Endothelial cell of umbilical vein (primary cell): ENCODE measurements around the gene SLC35F2. TPM values are rescaled to one million over a fixed set of nuclear protein-coding genes. Genes with fewer than 3 reads are reported as not detected.
A peak's percentile ranks its signal among the peaks of the same experiment; 100 is the strongest.

ENCODE experiments used
- BruUV-seq: library from RNA; stranded (reverse); fragments of 400-500 nt; replicated peaks from 2 replicates; lab custom pipeline; 2021; lab: Mats Ljungman, UMichigan
- CTCF ChIA-PET: fragments of 300-600, 350-600 bp; sonication (Branson Sonifier 250); formaldehyde crosslinking; loops from one replicate; lab custom pipeline; 2021; ENCODE audit warnings: antibody characterized with exemption, inconsistent platforms; lab: Charles Lee
- POLR2A ChIA-PET: fragments of 300-600, 350-600 bp; sonication (Branson Sonifier 250); formaldehyde crosslinking; loops from one replicate; lab custom pipeline; 2021; ENCODE audit warnings: antibody characterized with exemption, inconsistent platforms; lab: Charles Lee
- DNase-seq: peaks from one replicate; pipeline ENCODE4 v3.0.0-alpha.2; 2011; ENCODE audit warnings: low read depth, low spot score
- FAIRE-seq: peaks from 2 replicates; lab custom pipeline; 2011; peaks lifted over from hg19 to GRCh38; lab: Jason Lieb, UNC
- H2AFZ ChIP-seq: 2 replicates; pipeline ENCODE4 v1.6.0; 2012; ENCODE audit warnings: low read depth, low read length, control low read depth, inconsistent platforms
- H3K27ac ChIP-seq: 2 replicates; pipeline ENCODE4 v1.5.1; 2011; ENCODE audit warnings: low read depth, mild to moderate bottlenecking, control low read depth, low read length, moderate library complexity; ENCODE audit not compliant: insufficient read depth
- H3K27me3 ChIP-seq, 2 experiments: 2 replicates each; pipeline versions ENCODE4 v1.6.0 to v1.6.1; 2011; ENCODE audit warnings: low read length in 2 of 2, mixed read lengths in 1 of 2; ENCODE audit not compliant: control insufficient read depth in 2 of 2, insufficient read depth in 2 of 2
- H3K36me3 ChIP-seq, 2 experiments: 2 replicates in 1 of 2; 3 replicates in 1 of 2; pipeline ENCODE4 v1.5.1; 2011; ENCODE audit warnings: low read length in 2 of 2, mild to moderate bottlenecking in 1 of 2, moderate library complexity in 1 of 2; ENCODE audit not compliant: control insufficient read depth in 2 of 2, insufficient read depth in 2 of 2; ENCODE audit errors: extremely low read depth in 1 of 2
- H3K4me1 ChIP-seq: 3 replicates; pipeline ENCODE4 v1.5.1; 2011; ENCODE audit warnings: mild to moderate bottlenecking, low read length; ENCODE audit not compliant: control insufficient read depth, insufficient read depth; ENCODE audit errors: extremely low read depth
- H3K4me2 ChIP-seq: 2 replicates; pipeline ENCODE4 v1.6.1; 2011; ENCODE audit warnings: low read length, control low read depth, mixed read lengths; ENCODE audit not compliant: insufficient read depth
- H3K4me3 ChIP-seq, 3 experiments: fragments of 200-600 bp in 1 of 3; sonication (generic), shearing (Covaris generic) in 1 of 3; replicated peaks in 1 of 3; 2 replicates each; pipeline ENCODE4 v1.5.1; 2011 to 2016; ENCODE audit warnings: control low read depth in 3 of 3, low read length in 3 of 3, mild to moderate bottlenecking in 2 of 3, inconsistent platforms in 1 of 3, low read depth in 1 of 3, moderate library complexity in 1 of 3; ENCODE audit not compliant: insufficient read depth in 1 of 3
- H3K79me2 ChIP-seq: 2 replicates; pipeline ENCODE4 v1.6.0; 2012; ENCODE audit warnings: low read length, inconsistent platforms; ENCODE audit not compliant: control insufficient read depth, insufficient read depth
- H3K9ac ChIP-seq: replicated peaks from 2 replicates; pipeline ENCODE3; 2011; ENCODE audit warnings: low read length, control low read depth; ENCODE audit not compliant: insufficient read depth; ENCODE audit errors: extremely low read depth
- H3K9me1 ChIP-seq: replicated peaks from 3 replicates; pipeline ENCODE4 v1.6.0; 2011; ENCODE audit warnings: mild to moderate bottlenecking, low read length; ENCODE audit not compliant: control insufficient read depth, insufficient read depth; ENCODE audit errors: extremely low read depth
- H3K9me3 ChIP-seq: replicated peaks from 2 replicates; pipeline ENCODE4 v1.5.1; 2012; ENCODE audit warnings: low read length, inconsistent platforms; ENCODE audit not compliant: control insufficient read depth, insufficient read depth
- H4K20me1 ChIP-seq: replicated peaks from 2 replicates; pipeline ENCODE3; 2011; ENCODE audit warnings: mild to moderate bottlenecking, low read length; ENCODE audit not compliant: control insufficient read depth, insufficient read depth; ENCODE audit errors: extremely low read depth
- CTCF ChIP-seq, 2 donors: IDR thresholded peaks; 1 replicate in 1 of 2; 2 replicates in 1 of 2; pipeline ENCODE4 v1.5.1; 2011; ENCODE audit warnings: low read length in 2 of 2, mild to moderate bottlenecking in 2 of 2, moderate library complexity in 2 of 2, control low read depth in 1 of 2, inconsistent platforms in 1 of 2, low read depth in 1 of 2; ENCODE audit not compliant: insufficient read depth in 1 of 2; ENCODE audit errors: extremely low read depth in 1 of 2
- JUN ChIP-seq: IDR thresholded peaks from 2 replicates; pipeline ENCODE4 v1.6.1; 2011; ENCODE audit warnings: borderline replicate concordance, low read depth; ENCODE audit not compliant: insufficient read length, insufficient read depth
- MAX ChIP-seq: IDR thresholded peaks from 2 replicates; pipeline ENCODE4 v1.6.1; 2011; ENCODE audit not compliant: insufficient read depth, insufficient read length
- dilution Hi-C: fragments of 300-500 bp; cut with MboI; formaldehyde crosslinking; loops from one replicate; pipeline ENCODE4 v1.15.0; 2019; ENCODE audit warnings: low sequenced_read_pairs; ENCODE audit not compliant: extremely low pct_ligation_motif_present
- intact Hi-C: fragments of 100-400 bp; cut with micrococcal nuclease; formaldehyde crosslinking; loops from one replicate; pipeline ENCODE4 v1.10.0; 2022
- polyA plus RNA-seq, 4 experiments: library from polyadenylated mRNA; depleted of rRNA in 3 of 4; stranded (reverse) in 3 of 4; unstranded in 1 of 4; fragments of >200 nt; gene quantifications; 2 replicates each; pipeline versions ENCODE4 v1.2.1 to v1.2.3, GENCODE V29; 2011 to 2012; ENCODE audit warnings: missing spikeins in 1 of 4
- total RNA-seq: library from RNA; stranded (reverse); gene quantifications from 2 replicates; pipeline ENCODE4 v1.2.3, GENCODE V29; 2021

The SLC35F2 gene
- total and polyA plus RNA-seq, 2 donors (not counting 3 experiments of a cell fraction or from before 2014, with no cell fraction given), result 41.0 to 59.7 TPM

GRCh38 chr11:107898270-107898669 lies 39.7 kb upstream of the SLC35F2 start:
- dilution Hi-C loops, result no loop called here

More at GRCh38 chr11:107898270-107898669, 39.7 kb upstream of the SLC35F2 start:
- no peaks in the 10 kb centered on the region for H3K36me3 ChIP-seq
- no peak overlapping the region for H2AFZ ChIP-seq
- H3K9me1 ChIP-seq, result no peaks in the 10 kb centered on the region
- no peaks in the 10 kb centered on the region for H3K9me3 ChIP-seq
- TF ChIP-seq MAX (no peak), JUN (no peak), CTCF (IDR thresholded peaks at IDR 0.05; ENCODE audit: extremely low read depth in 1 of 2, insufficient read depth in 1 of 2, low read depth in 1 of 2, low read length in 2 of 2) (peak; percentile 43 to 56)
- no peak overlapping the region for H3K4me2 ChIP-seq
- ChIA-PET CTCF (interaction anchor here (0.9 to 5.9 kb wide), 7 partner anchors 8 to 349 kb away, joined by 3 to 110 read pairs (median 6); no protein-coding TSS in a partner anchor), POLR2A (no interaction called here)
- FAIRE-seq (peak; percentile 91), DNase-seq (peak; percentile 70)
- H3K4me1 ChIP-seq, result no peaks in the 10 kb centered on the region
- H3K79me2 ChIP-seq, result no peaks in the 10 kb centered on the region
- no peaks in the 10 kb centered on the region for H4K20me1 ChIP-seq
- BruUV-seq, result no TSS peak
- no peak overlapping the region for H3K4me3 ChIP-seq
- intact Hi-C loops, result loop anchor here (1.0 to 10.0 kb wide), 4 partner anchors 99 to 333 kb away; partner anchors contain the start of gene ALKBH8
- peaks cover 5 to 8% of the 10 kb centered on the region in 2 experiments for H3K27me3 ChIP-seq
- H3K27ac ChIP-seq, result no peak overlapping the region
- no peak overlapping the region for H3K9ac ChIP-seq
